Heart left ventricle (tissue), 16 donors: ENCODE data around the gene TNNC2. TPM values are rescaled to one million over a fixed set of nuclear protein-coding genes. Genes with fewer than 3 reads are reported as not detected.

Experiments used
- ATAC-seq, 4 donors: fragments of 200-7000 bp; cut with Tn5 transposase; one replicate each; pipeline ENCODE4 v1.9.1; 2020 to 2022; ENCODE audit warnings: moderate library complexity in 4 of 4, mild to moderate bottlenecking in 3 of 4, moderate number of reproducible peaks in 1 of 4
- DNase-seq, 5 donors: peaks; one replicate each; pipeline ENCODE4 v3.0.0-alpha.2; 2020
- H3K27ac ChIP-seq, 12 donors: fragments of 200-600 bp; sonication (generic) in 4 of 12; one replicate each; pipeline versions ENCODE4 v1.5.0 to v1.8.0; 2016 to 2022; ENCODE audit warnings: mild to moderate bottlenecking in 2 of 12
- H3K27me3 ChIP-seq, 9 donors: fragments of 200-600 bp; sonication (generic) in 2 of 9; one replicate each; pipeline versions ENCODE4 v1.5.1 to v1.8.0; 2016 to 2022; ENCODE audit warnings: mild to moderate bottlenecking in 3 of 9
- H3K36me3 ChIP-seq, 9 donors: fragments of 200-600 bp; sonication (generic) in 2 of 9; one replicate each; pipeline versions ENCODE4 v1.5.0 to v1.8.0; 2018 to 2022; ENCODE audit warnings: mild to moderate bottlenecking in 2 of 9
- H3K4me1 ChIP-seq, 12 donors: fragments of 200-600 bp; sonication (generic) in 4 of 12; one replicate each; pipeline versions ENCODE4 v1.5.0 to v1.8.0; 2016 to 2022; ENCODE audit warnings: mild to moderate bottlenecking in 3 of 12
- H3K4me3 ChIP-seq, 12 donors: fragments of 200-600 bp; sonication (generic) in 4 of 12; one replicate each; pipeline versions ENCODE4 v1.5.0 to v1.8.0; 2017 to 2022; ENCODE audit warnings: mild to moderate bottlenecking in 9 of 12, moderate library complexity in 4 of 12
- H3K9me3 ChIP-seq, 12 donors: fragments of 200-600 bp; sonication (generic) in 4 of 12; one replicate each; pipeline versions ENCODE4 v1.5.0 to v1.8.0; 2016 to 2022; ENCODE audit warnings: mild to moderate bottlenecking in 1 of 12
- CTCF ChIP-seq, 12 donors: fragments of 200-600 bp; sonication (generic) in 4 of 12; IDR thresholded peaks; one replicate each; pipeline versions ENCODE4 v1.5.0 to v1.8.0; 2018 to 2022; ENCODE audit warnings: antibody characterized with exemption in 12 of 12, mild to moderate bottlenecking in 5 of 12
- POLR2A ChIP-seq, 2 donors: fragments of 450-650 bp; IDR thresholded peaks; one replicate each; pipeline ENCODE4 v1.6.1; 2017; ENCODE audit warnings: antibody characterized with exemption in 2 of 2, mild to moderate bottlenecking in 2 of 2, moderate library complexity in 2 of 2
- WGBS, 4 donors: extraction: QIAGEN DNeasy Blood & Tissue Kit in 2 of 4; methylation state at CpG; one replicate each; pipeline versions ENCODE4 v1.1.5 to v1.1.7; 2013 to 2018; 5-methylcytosine and 5-hydroxymethylcytosine counted together
- intact Hi-C, 10 donors: fragments of 100-400 bp; cut with DNase I; formaldehyde crosslinking; loops; one replicate each; pipeline versions ENCODE4 v1.11.1 to v1.14.2; 2022
- polyA plus RNA-seq, 2 donors: library from polyadenylated mRNA; stranded (reverse); fragments of 200-250 nt; gene quantifications; one replicate each; pipeline ENCODE4 v1.2.3, GENCODE V29; 2013
- total RNA-seq, 9 donors: library from RNA; depleted of rRNA in 2 of 9; stranded (reverse); fragments of >200 nt in 2 of 9; fragmentation: NEBNext Ultra II Directional in 3 of 9; extraction: Animal tissue kit (Norgen Biotek cat#: 25700) in 3 of 9; gene quantifications; one replicate each; pipeline versions ENCODE4 v1.1.0 to v1.2.4, GENCODE V29; 2016 to 2023
- donor health status: ischemic (EF 13 %, LVEDD 7.1; RV severe dilation, severe dysfunction).
- donor health status: healthy with polysubstance abuse.
- donor health status: DM: no; HTN: yes; CAD: no.
- donor health status: DM: no; HTN: no; CAD: no.
- donor health status: ischemic (EF 25% LVEDD 6.9; RV normal size, moderate dysfunction).
- donor health status: ischemic (EF 25% LVEDD 5.7; RV mildly dilated, moderate dysfunction).
- donor health status: healthy.
- donor health status: DM: yes; HTN: yes; CAD: no.
- donor health status: ischemic (EF 35%, LVEDD 5.7; RV mildly dilated, moderate dysfunction).
- donor health status: nonischemic (EF 11% LVEDD 7.7; RV severe dilation, severe dysfunction).
- donor health status: DM: yes; HTN: yes; CAD: no.
- donor health status: PGD.
- donor health status: ischemic (EF 29% LVEDD 5.4; RV normal size, mild dysfunction).
- donor health status: nonischemic (EF 23%, LVEDD 6.1; RV moderate dilation, normal function).

Gene TNNC2
- total and polyA plus RNA-seq, 11 donors: 0.14 to 0.30 TPM; not detected in 9

- no peak for TF ChIP-seq POLR2A (IDR thresholded peaks at IDR 0.05)
- no peak for TF ChIP-seq CTCF (IDR thresholded peaks at IDR 0.05)
- 90 to 92% (median 91%) methylated on average over 7 of the region's 7 CpGs for WGBS, 4 donors
- Histone ChIP-seq H3K36me3 (no peaks in the 10 kb centered on the region), H3K27ac (no peak overlapping the region), H3K4me3 (no peak overlapping the region), H3K27me3 (no peaks in the 10 kb centered on the region), H3K4me1 (peaks cover 0 to 3% (median under 1%) of the 10 kb centered on the region in 12 donors), H3K9me3 (no peaks in the 10 kb centered on the region)
- intact Hi-C loops: no loop called here
- no peak for DNase-seq
- ATAC-seq: no peak
These were observed 36.7 kb upstream of the TNNC2 start for GRCh38 chr20:45863543-45864470.

GRCh38 chr20:45861221-45862075 lies 34.3 kb upstream of the TNNC2 start:
- DNase-seq (no peak), ATAC-seq (no peak)
- H3K36me3 ChIP-seq: no peaks in the 10 kb centered on the region
- 91 to 95% (median 93%) methylated on average over 7 of the region's 7 CpGs for WGBS, 4 donors
- intact Hi-C loops: no loop called here
- no peaks in the 10 kb centered on the region for H3K9me3 ChIP-seq
- no peak for TF ChIP-seq POLR2A (IDR thresholded peaks at IDR 0.05)
- TF ChIP-seq CTCF (IDR thresholded peaks at IDR 0.05): no peak
- no peaks in the 10 kb centered on the region for H3K27me3 ChIP-seq
- peaks cover 0 to 17% (median 12%) of the 10 kb centered on the region in 12 donors for H3K4me1 ChIP-seq
- no peak overlapping the region for H3K27ac ChIP-seq
- no peak overlapping the region for H3K4me3 ChIP-seq

GRCh38 chr20:45860560-45861220 lies 33.6 kb upstream of the TNNC2 start:
- no peak overlapping the region for H3K4me3 ChIP-seq
- 65 to 78% (median 74%) methylated on average over 7 of the region's 7 CpGs for WGBS, 4 donors
- H3K4me1 ChIP-seq: peaks cover 3 to 25% (median 19%) of the 10 kb centered on the region in 12 donors
- no peak for TF ChIP-seq POLR2A (IDR thresholded peaks at IDR 0.05)
- TF ChIP-seq CTCF (IDR thresholded peaks at IDR 0.05): no peak
- no peaks in the 10 kb centered on the region for H3K27me3 ChIP-seq
- no peaks in the 10 kb centered on the region for H3K9me3 ChIP-seq
- H3K36me3 ChIP-seq: no peaks in the 10 kb centered on the region
- no peak overlapping the region for H3K27ac ChIP-seq
- ATAC-seq (no peak), DNase-seq (no peak)
- intact Hi-C loops: no loop called here
